ENCODE data around the gene ESPNL.
"Not testable (repeated sequence)": the region's sequence is repeated elsewhere in the genome, so short reads cannot be mapped to it uniquely, and the experiment has no call there.

DNA sequence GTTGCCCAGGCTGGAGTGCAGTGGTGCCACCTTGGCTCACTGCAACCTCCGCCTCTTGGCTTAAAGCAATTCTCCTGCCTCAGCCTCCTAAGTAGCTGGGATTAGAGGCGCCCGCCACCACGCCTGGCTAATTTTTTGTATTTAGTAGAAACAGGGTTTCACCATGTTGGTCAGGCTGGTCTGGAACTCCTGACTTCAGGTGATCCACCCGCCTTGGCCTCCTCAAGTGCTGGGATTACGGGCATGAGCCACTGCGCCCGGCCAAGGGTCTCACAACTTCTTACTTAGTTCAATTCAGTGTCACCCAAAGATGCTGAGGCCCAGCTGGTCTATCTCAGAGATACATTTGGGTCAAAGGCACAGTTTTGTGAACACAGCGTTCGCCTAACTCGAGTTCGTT, 15.6 kb downstream of the ESPNL start:
- not testable (repeated sequence) for TF ChIP-seq RAD21 (IDR thresholded peaks at IDR 0.05; ENCODE audit: low read length); MXI1 (IDR thresholded peaks at IDR 0.05; ENCODE audit: borderline replicate concordance, low read depth, low read length); POLR2A (IDR thresholded peaks at IDR 0.05; ENCODE audit: low read depth, low read length)
- TF ChIP-seq, protein P1, sequence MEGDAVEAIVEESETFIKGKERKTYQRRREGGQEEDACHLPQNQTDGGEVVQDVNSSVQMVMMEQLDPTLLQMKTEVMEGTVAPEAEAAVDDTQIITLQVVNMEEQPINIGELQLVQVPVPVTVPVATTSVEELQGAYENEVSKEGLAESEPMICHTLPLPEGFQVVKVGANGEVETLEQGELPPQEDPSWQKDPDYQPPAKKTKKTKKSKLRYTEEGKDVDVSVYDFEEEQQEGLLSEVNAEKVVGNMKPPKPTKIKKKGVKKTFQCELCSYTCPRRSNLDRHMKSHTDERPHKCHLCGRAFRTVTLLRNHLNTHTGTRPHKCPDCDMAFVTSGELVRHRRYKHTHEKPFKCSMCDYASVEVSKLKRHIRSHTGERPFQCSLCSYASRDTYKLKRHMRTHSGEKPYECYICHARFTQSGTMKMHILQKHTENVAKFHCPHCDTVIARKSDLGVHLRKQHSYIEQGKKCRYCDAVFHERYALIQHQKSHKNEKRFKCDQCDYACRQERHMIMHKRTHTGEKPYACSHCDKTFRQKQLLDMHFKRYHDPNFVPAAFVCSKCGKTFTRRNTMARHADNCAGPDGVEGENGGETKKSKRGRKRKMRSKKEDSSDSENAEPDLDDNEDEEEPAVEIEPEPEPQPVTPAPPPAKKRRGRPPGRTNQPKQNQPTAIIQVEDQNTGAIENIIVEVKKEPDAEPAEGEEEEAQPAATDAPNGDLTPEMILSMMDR (conservative IDR thresholded peaks at IDR 0.05; ENCODE audit: low read depth, low read length) = not testable (repeated sequence)

Measured in IMR-90 (cell line).